AG04450 (cell line): Measurements from ENCODE around the gene CPA5. TPM values are rescaled to one million over a fixed set of nuclear protein-coding genes. Genes with fewer than 3 reads are reported as not detected.

Experiments
- CTCF ChIA-PET: fragments of 300-600, 350-600 bp; formaldehyde crosslinking; extraction: SDS; loops from one replicate; lab custom pipeline; 2022; ENCODE audit warnings: antibody characterized with exemption, inconsistent platforms; lab: Charles Lee
- POLR2A ChIA-PET: fragments of 350-600 bp; formaldehyde crosslinking; extraction: SDS; loops from one replicate; lab custom pipeline; 2021; ENCODE audit warnings: antibody characterized with exemption, inconsistent platforms; lab: Yijun Ruan, JAX
- DNase-seq: peaks from one replicate; pipeline ENCODE4 v3.0.0-alpha.2; 2011; ENCODE audit warnings: low read depth, low spot score
- H3K27ac ChIP-seq: one replicate; pipeline ENCODE4 v1.5.1; 2012; ENCODE audit warnings: low read depth, low read length, control low read depth
- H3K27me3 ChIP-seq: one replicate; pipeline ENCODE4 v1.6.0; 2012; ENCODE audit warnings: low read length; ENCODE audit not compliant: control insufficient read depth, insufficient read depth
- H3K4me3 ChIP-seq: 2 replicates; pipeline ENCODE4 v1.5.1; 2011; ENCODE audit warnings: mild to moderate bottlenecking, low read depth, low read length, control low read depth
- H3K9me3 ChIP-seq: 2 replicates; pipeline ENCODE4 v1.5.1; 2012; ENCODE audit warnings: low read length; ENCODE audit not compliant: control insufficient read depth, insufficient read depth
- CTCF ChIP-seq: IDR thresholded peaks from 2 replicates; pipeline ENCODE4 v1.5.1; 2011; ENCODE audit warnings: low read depth, low read length, control low read depth, inconsistent platforms
- polyA plus RNA-seq: library from polyadenylated mRNA; depleted of rRNA; stranded (reverse); fragments of >200 nt; gene quantifications from 2 replicates; pipeline ENCODE4 v1.2.3, GENCODE V29; 2011

Gene CPA5
- polyA plus RNA-seq, 1 experiment = 0.14 TPM

- Histone ChIP-seq H3K27ac (peak overlapping the region; percentile 80), H3K4me3 (no peak overlapping the region), H3K27me3 (no peaks in the 10 kb centered on the region), H3K9me3 (peaks cover 24% of the 10 kb centered on the region)
- ChIA-PET POLR2A (interaction anchor here (1.2 to 1.5 kb wide), 2 partner anchors 11 to 29 kb away, joined by 3 to 5 read pairs; no protein-coding TSS in a partner anchor), CTCF (no interaction called here)
- peak; percentile 85 for DNase-seq
- no peak for TF ChIP-seq CTCF
Measured at GRCh38 chr7:130363026-130363847, 18.6 kb downstream of the CPA5 start.

- no peak for DNase-seq
- ChIA-PET POLR2A (interaction anchor here (1.2 to 1.5 kb wide), 2 partner anchors 12 to 28 kb away, joined by 3 to 5 read pairs; no protein-coding TSS in a partner anchor), CTCF (interaction anchor here (0.6 kb wide), 1 partner anchor 48 kb away, joined by 4 read pairs; no protein-coding TSS in a partner anchor)
- H3K4me3 ChIP-seq = no peak overlapping the region
- TF ChIP-seq CTCF = no peak
- no peaks in the 10 kb centered on the region for H3K27me3 ChIP-seq
- H3K9me3 ChIP-seq = peaks cover 18% of the 10 kb centered on the region
- H3K27ac ChIP-seq = peak overlapping the region; percentile 89
Measured at GRCh38 chr7:130364451-130364850, 19.8 kb downstream of the CPA5 start.

GRCh38 chr7:130365088-130365487 lies 20.5 kb downstream of the CPA5 start:
- no peak for DNase-seq
- Histone ChIP-seq H3K9me3 (peaks cover 12% of the 10 kb centered on the region), H3K4me3 (no peak overlapping the region), H3K27ac (peak overlapping the region; percentile 89), H3K27me3 (no peaks in the 10 kb centered on the region)
- ChIA-PET CTCF (no interaction called here), POLR2A (interaction anchor here (0.6 to 1.1 kb wide), 2 partner anchors 9 to 31 kb away, joined by 3 to 6 read pairs; no protein-coding TSS in a partner anchor)
- TF ChIP-seq CTCF = no peak

- Histone ChIP-seq H3K27ac (peak overlapping the region; percentile 89), H3K27me3 (no peaks in the 10 kb centered on the region), H3K9me3 (peaks cover 9% of the 10 kb centered on the region), H3K4me3 (no peak overlapping the region)
- no peak for TF ChIP-seq CTCF
- CTCF ChIA-PET = no interaction called here
- POLR2A ChIA-PET = interaction anchor here (0.6 to 1.1 kb wide), 2 partner anchors 10 to 30 kb away, joined by 3 to 6 read pairs; no protein-coding TSS in a partner anchor
- peak; percentile 86 for DNase-seq
Measured at GRCh38 chr7:130365511-130366441, 21.2 kb downstream of the CPA5 start.
